ENCODE data around the gene ACTG2.

GRCh38 chr2:73956218-73956865 lies 63.5 kb downstream of the ACTG2 start:
- TF ChIP-seq RELA (IDR thresholded peaks at IDR 0.05; ENCODE audit: borderline replicate concordance, partially characterized antibody) (no peak), ZNF274 (IDR thresholded peaks at IDR 0.05; ENCODE audit: insufficient read depth, insufficient read length) (no peak), EZH2 (IDR thresholded peaks at IDR 0.05; ENCODE audit: borderline replicate concordance, control insufficient read depth, low read depth, low read length) (no peak), CTCF (IDR thresholded peaks at IDR 0.05 in 2 of 3, conservative IDR thresholded peaks at IDR 0.05 in 1 of 3; ENCODE audit: control insufficient read depth in 2 of 3, extremely low read depth in 1 of 3, insufficient read depth in 1 of 3, low read depth in 3 of 3, low read length in 3 of 3) (no peak), ZBTB33 (IDR thresholded peaks at IDR 0.05) (no peak), BCL11A (IDR thresholded peaks at IDR 0.05; ENCODE audit: low read depth, low read length) (no peak), POLR2A (IDR thresholded peaks at IDR 0.05; ENCODE audit: low read depth, low read length) (no peak)
